HS-27A (cell line): ENCODE data around the gene NELL1.
"Not testable (repeated sequence)": the region's sequence is repeated elsewhere in the genome, so short reads cannot be mapped to it uniquely, and the experiment has no call there.

Source experiments
- DNase-seq: peaks from one replicate; pipeline ENCODE4 v3.0.0-alpha.2; 2012; ENCODE audit warnings: low read depth, missing footprints

Gene NELL1

DNA sequence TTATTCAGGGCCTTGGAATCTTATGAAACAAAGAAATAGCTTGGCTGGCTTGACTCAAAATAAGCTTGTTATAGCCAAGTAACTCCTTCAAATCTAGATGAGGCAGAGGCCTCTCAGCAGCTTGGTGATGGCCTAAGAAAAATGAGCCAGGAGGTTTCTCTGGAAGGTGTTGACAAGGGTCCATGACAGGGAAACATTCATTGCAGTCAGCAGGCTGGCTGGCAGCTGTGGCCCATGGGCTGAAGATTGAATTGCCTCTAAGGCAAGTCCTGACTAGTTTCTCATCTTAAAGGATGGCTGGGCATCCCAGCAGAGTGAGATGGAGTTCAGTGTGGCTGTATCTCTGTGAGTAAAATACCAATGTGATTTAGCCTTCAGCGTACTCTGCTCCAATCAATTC lies 441.0 kb downstream of the NELL1 start:
- no peak for DNase-seq

DNA sequence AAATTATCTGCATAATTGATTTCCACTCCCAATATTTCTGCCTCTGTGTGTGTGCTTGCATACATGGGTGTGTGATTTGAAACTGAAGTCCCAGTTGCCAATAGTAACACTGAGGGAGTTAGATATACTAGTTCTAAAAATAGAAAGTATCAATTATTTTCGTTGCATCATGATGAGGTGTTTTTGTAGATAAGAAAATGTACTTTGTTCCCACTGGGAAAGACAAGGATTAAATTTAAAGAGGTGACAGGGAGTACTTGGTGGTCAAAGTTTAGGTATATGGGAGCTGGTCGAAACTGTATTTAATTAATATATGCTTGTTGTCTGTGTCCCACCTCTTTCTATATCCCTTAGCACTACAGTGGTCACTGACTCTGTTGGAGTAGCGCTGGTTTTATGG lies 444.5 kb downstream of the NELL1 start:
- no peak for DNase-seq

GRCh38 chr11:21116009-21116408 lies 446.6 kb downstream of the NELL1 start:
- no peak for DNase-seq

GRCh38 chr11:21119411-21119810 lies 450.0 kb downstream of the NELL1 start:
- DNase-seq, result no peak

- DNase-seq, result no peak
Observed at GRCh38 chr11:21121991-21122390, 452.6 kb downstream of the NELL1 start.

- DNase-seq, result no peak
Observed at GRCh38 chr11:21122523-21122922, 453.1 kb downstream of the NELL1 start.

DNA sequence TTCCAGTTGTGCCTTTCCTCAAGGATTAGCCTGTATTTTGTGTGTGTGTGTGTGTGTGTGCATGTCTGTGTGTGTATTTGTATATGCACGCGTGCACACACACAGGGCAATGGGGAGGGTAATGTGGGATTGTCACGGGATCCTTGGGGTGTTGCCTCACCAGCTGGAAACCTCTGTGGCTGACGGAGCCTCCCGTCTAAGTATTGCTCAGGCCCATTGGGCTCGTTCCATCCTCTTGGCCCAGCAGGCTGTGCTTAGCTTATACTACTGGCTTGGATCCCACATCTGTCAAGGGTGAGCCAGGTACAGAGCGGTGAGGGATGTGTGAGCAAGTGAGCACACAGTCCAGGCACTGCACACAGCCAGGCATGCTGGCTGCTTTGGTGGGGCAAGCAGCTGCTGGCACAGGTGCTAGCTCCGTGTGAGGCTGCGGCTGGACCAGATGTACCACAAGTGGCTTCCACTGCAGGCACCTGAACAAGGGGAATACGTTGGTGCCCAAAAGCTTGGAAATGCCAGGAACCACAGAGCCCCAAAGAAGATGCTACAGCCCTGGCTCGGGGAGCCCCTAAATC lies 462.8 kb downstream of the NELL1 start:
- no peak for DNase-seq

- no peak for DNase-seq
Observed at GRCh38 chr11:21133244-21133643, 463.9 kb downstream of the NELL1 start.

DNA sequence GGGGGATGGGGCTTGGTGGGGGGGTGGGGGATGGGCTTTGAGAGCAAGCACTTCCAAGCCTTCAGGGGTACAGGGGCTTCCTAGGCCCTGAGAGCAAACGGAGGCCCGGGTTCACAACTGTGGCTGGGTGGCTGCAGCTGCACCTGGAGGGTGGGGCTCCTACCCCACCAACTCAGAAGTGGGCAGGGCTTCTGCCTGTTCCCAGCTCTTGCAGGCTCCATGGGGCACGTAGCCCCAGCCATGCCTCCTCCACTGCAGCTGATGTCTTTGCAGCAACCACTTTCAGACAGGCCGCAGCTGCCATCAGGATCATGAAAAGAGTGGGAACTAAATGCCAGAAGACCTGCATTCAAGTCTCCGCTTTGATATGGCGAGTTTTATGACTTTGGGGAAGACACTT lies 464.3 kb downstream of the NELL1 start:
- no peak for DNase-seq

- DNase-seq, result no peak
Observed at GRCh38 chr11:21137803-21138202, 468.4 kb downstream of the NELL1 start.

DNA sequence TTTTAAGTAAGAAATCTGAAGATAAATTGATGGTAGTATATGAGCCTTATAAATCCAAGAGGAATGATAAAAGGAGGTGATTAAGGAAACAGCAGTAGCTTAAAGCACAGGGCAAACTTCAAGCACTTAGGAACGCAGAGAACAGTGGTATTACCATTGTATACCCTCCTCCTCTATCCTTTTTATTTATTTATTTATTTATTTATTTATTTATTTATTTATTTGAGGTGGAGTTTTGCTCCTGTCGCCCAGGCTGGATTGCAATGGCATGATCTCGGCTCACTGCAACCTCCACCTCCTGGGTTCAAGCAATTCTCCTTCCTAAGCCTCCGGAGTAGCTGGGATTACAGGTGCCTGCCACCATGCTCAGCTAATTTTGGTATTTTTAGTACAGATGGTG lies 472.2 kb downstream of the NELL1 start:
- DNase-seq, result not testable (repeated sequence)

DNA sequence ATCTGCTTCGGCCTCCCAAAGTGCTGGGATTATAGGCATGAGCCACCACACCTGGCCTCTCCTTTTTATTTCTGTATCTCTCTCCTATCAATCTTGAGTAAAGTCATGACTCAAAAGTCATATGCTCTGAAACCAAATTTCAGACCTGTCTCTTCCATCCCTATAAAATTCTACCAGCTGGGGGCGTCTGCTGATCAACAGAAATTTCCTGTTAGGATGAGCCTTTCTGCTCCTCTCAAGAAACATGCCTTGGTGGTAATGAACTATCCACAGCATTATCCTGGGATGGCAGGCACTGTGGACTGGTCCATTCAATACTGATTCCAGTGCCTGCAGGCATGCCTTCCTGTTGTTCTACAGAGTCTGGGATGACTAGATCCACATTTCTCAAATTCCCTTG lies 472.6 kb downstream of the NELL1 start:
- DNase-seq, result no peak

GRCh38 chr11:21144531-21144930 lies 475.1 kb downstream of the NELL1 start:
- no peak for DNase-seq

GRCh38 chr11:21148376-21148775 lies 479.0 kb downstream of the NELL1 start:
- DNase-seq, result no peak

GRCh38 chr11:21160140-21160539 lies 490.8 kb downstream of the NELL1 start:
- no peak for DNase-seq

- no peak for DNase-seq
Observed at GRCh38 chr11:21169639-21170038, 500.3 kb downstream of the NELL1 start.

DNA sequence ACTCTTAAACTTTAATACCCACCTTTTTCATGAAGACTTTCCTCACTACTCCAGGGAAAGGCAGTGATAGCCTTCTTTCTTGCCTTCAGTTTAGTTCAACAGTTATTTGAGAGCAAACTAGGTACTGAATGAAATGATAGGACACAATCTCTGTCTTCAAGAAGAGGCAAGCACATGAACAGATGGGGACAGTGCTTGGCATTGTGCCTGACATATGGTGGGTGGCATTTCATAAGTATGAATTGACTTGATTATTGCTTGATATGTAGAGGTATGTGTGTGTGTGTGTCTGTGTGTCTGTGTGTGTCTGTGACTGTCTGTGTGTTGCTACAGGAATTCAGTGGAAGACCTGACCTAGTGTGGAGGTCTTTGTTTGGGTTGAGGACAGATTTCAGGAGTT lies 504.1 kb downstream of the NELL1 start:
- DNase-seq, result no peak

DNA sequence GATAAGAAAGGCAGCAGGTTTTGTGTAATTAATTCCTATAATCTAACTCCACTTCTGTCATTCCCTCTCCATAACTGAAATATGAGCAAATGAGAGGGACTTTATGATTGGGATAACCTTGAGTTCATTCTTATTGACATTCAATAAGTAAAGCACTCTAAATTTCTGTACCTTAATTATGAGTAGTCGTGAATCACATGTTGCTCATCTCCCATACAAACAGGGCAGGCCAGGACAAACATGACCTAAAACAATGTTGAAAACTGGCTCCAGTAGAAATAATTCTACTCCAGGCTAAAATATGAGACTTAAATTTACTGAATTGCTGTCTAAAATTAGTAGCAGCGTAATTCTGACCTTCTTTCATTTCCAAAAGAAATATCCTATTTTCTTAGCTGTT lies 505.4 kb downstream of the NELL1 start:
- no peak for DNase-seq

GRCh38 chr11:21177379-21177778 lies 508.0 kb downstream of the NELL1 start:
- no peak for DNase-seq

- no peak for DNase-seq
Observed at GRCh38 chr11:21179770-21180169, 510.4 kb downstream of the NELL1 start.

- no peak for DNase-seq
Observed at GRCh38 chr11:21180182-21180581, 510.8 kb downstream of the NELL1 start.

GRCh38 chr11:21185959-21186358 lies 516.6 kb downstream of the NELL1 start:
- no peak for DNase-seq

- DNase-seq, result no peak
Observed at GRCh38 chr11:21190181-21190580, 520.8 kb downstream of the NELL1 start.

DNA sequence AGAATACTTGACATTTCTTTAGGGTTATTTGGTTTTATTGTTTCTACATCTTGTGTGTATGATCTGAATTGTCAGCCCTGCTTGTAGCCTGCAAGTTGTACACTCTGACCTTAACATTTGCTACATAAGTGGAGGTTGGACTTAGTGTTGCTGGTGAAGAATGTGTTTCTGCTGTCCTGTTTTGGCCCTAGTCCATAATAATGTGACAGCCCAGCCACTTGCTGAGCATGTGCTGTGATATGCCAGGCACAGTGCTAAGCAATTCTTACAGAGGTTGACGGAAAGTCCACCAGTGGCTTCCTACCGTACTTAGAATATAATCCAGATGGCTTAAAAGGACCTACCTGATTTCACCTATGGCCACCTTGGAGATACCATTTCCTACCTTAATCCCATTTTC lies 526.6 kb downstream of the NELL1 start:
- DNase-seq, result no peak

DNA sequence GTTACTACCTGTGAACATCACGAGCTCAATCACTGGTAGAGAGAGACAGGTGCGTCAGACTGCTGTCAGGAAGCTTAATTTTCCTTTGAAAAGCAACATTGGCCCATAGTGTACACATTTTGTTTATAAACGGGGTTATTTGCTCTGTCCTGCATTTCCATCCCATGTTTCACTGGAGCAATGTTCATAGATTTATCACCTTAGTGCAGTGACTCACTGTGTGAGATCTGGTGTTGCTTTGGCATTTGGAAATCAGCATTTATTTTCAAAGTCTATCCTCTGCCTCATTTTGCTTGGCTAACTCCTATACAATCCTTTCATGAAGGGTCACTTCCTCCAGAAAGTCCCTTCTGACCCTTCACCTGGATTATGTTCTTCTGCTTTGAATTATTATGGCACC lies 529.1 kb downstream of the NELL1 start:
- no peak for DNase-seq
